ENCODE data around the gene XPNPEP3.

- no peak for TF ChIP-seq CTCF (IDR thresholded peaks at IDR 0.05)
- no peak for TF ChIP-seq POLR2A (IDR thresholded peaks at IDR 0.05)
These were observed 95.1 kb downstream of the XPNPEP3 start for GRCh38 chr22:40951795-40952605.
